ENCODE results near the gene TTLL10. TPM values are rescaled to one million over a fixed set of nuclear protein-coding genes. Genes with fewer than 3 reads are reported as not detected.

Gene TTLL10
- total and polyA plus RNA-seq, 2 experiments from 2014 or later: not detected

GRCh38 chr1:1168451-1169411, 4.9 kb upstream of the TTLL10 start:
- no peak overlapping the region for H3K4me3 ChIP-seq
- in situ Hi-C loops (cut with MboI): no loop called here
- H3K9me3 ChIP-seq (ENCODE audit: low read depth): no peaks in the 10 kb centered on the region
- 43 to 48% methylated on average over 36 of the region's 37 CpGs for WGBS, 2 experiments (ENCODE audit: low coverage in 1 of 2, low lambda C conversion rate in 2 of 2, missing lambda C conversion rate in 2 of 2)
- no peak overlapping the region for H3K9ac ChIP-seq
- peaks cover 23% of the 10 kb centered on the region for H3K27me3 ChIP-seq (replicated peaks; ENCODE audit: insufficient read depth)
- TF ChIP-seq EZH2phosphoT487 (IDR thresholded peaks at IDR 0.05; ENCODE audit: insufficient read depth, low read depth) (no peak), EZH2 (IDR thresholded peaks at IDR 0.05; ENCODE audit: insufficient read depth, poor library complexity, severe bottlenecking) (no peak)
- H3K9me2 ChIP-seq (ENCODE audit: insufficient read depth): no peaks in the 10 kb centered on the region
- no peaks in the 10 kb centered on the region for H3K79me2 ChIP-seq (ENCODE audit: insufficient read depth)
- H2AFZ ChIP-seq: no peak overlapping the region
- H3K36me3 ChIP-seq (ENCODE audit: low read depth): no peaks in the 10 kb centered on the region
- no peak overlapping the region for H3K4me2 ChIP-seq (ENCODE audit: unreplicated experiment)
- H4K20me1 ChIP-seq (ENCODE audit: insufficient read depth): no peaks in the 10 kb centered on the region
- no peak overlapping the region for H3K27ac ChIP-seq
- H3F3A ChIP-seq (ENCODE audit: insufficient read depth): no peaks in the 10 kb centered on the region
- H3K4me1 ChIP-seq (ENCODE audit: insufficient read depth): no peaks in the 10 kb centered on the region
- no peak for DNase-seq

GRCh38 chr1:1169429-1170214, 4.1 kb upstream of the TTLL10 start:
- in situ Hi-C loops (cut with MboI): no loop called here
- H3K4me1 ChIP-seq (ENCODE audit: insufficient read depth): no peaks in the 10 kb centered on the region
- no peak for DNase-seq
- no peaks in the 10 kb centered on the region for H3K9me2 ChIP-seq (ENCODE audit: insufficient read depth)
- H3K9ac ChIP-seq: no peak overlapping the region
- no peak for TF ChIP-seq EZH2phosphoT487 (IDR thresholded peaks at IDR 0.05; ENCODE audit: insufficient read depth, low read depth)
- no peak for TF ChIP-seq EZH2 (IDR thresholded peaks at IDR 0.05; ENCODE audit: insufficient read depth, poor library complexity, severe bottlenecking)
- no peaks in the 10 kb centered on the region for H4K20me1 ChIP-seq (ENCODE audit: insufficient read depth)
- H3K27me3 ChIP-seq (replicated peaks; ENCODE audit: insufficient read depth): peaks cover 21% of the 10 kb centered on the region
- no peaks in the 10 kb centered on the region for H3F3A ChIP-seq (ENCODE audit: insufficient read depth)
- 37 to 47% methylated on average over 29 to 32 of the region's 32 CpGs for WGBS, 2 experiments (ENCODE audit: low coverage in 1 of 2, low lambda C conversion rate in 2 of 2, missing lambda C conversion rate in 2 of 2)
- H3K4me3 ChIP-seq: no peak overlapping the region
- H3K79me2 ChIP-seq (ENCODE audit: insufficient read depth): no peaks in the 10 kb centered on the region
- H3K9me3 ChIP-seq (ENCODE audit: low read depth): no peaks in the 10 kb centered on the region
- no peaks in the 10 kb centered on the region for H3K36me3 ChIP-seq (ENCODE audit: low read depth)
- no peak overlapping the region for H2AFZ ChIP-seq
- H3K27ac ChIP-seq: no peak overlapping the region
- H3K4me2 ChIP-seq (ENCODE audit: unreplicated experiment): no peak overlapping the region

GRCh38 chr1:1170215-1171091, 3.2 kb upstream of the TTLL10 start:
- TF ChIP-seq EZH2phosphoT487 (IDR thresholded peaks at IDR 0.05; ENCODE audit: insufficient read depth, low read depth) (no peak), EZH2 (IDR thresholded peaks at IDR 0.05; ENCODE audit: insufficient read depth, poor library complexity, severe bottlenecking) (no peak)
- Histone ChIP-seq H3K9ac (no peak overlapping the region), H3K36me3 (ENCODE audit: low read depth) (no peaks in the 10 kb centered on the region), H4K20me1 (ENCODE audit: insufficient read depth) (no peaks in the 10 kb centered on the region), H3K4me3 (no peak overlapping the region), H3K79me2 (ENCODE audit: insufficient read depth) (no peaks in the 10 kb centered on the region), H3K4me1 (ENCODE audit: insufficient read depth) (no peaks in the 10 kb centered on the region), H3K27me3 (replicated peaks; ENCODE audit: insufficient read depth) (peaks cover 16% of the 10 kb centered on the region), H3K4me2 (ENCODE audit: unreplicated experiment) (no peak overlapping the region), H2AFZ (no peak overlapping the region), H3K9me2 (ENCODE audit: insufficient read depth) (no peaks in the 10 kb centered on the region), H3F3A (ENCODE audit: insufficient read depth) (no peaks in the 10 kb centered on the region), H3K9me3 (ENCODE audit: low read depth) (no peaks in the 10 kb centered on the region), H3K27ac (no peak overlapping the region)
- DNase-seq: no peak
- 38 to 46% methylated on average over 24 of the region's 26 CpGs for WGBS, 2 experiments (ENCODE audit: low coverage in 1 of 2, low lambda C conversion rate in 2 of 2, missing lambda C conversion rate in 2 of 2)
- in situ Hi-C loops (cut with MboI): no loop called here

- no peaks in the 10 kb centered on the region for H3K79me2 ChIP-seq (ENCODE audit: insufficient read depth)
- H3K9ac ChIP-seq: no peak overlapping the region
- H3K4me3 ChIP-seq: no peak overlapping the region
- H3K4me2 ChIP-seq (ENCODE audit: unreplicated experiment): no peak overlapping the region
- no peak overlapping the region for H2AFZ ChIP-seq
- no peak overlapping the region for H3K27ac ChIP-seq
- no peak for DNase-seq
- WGBS, 2 experiments (ENCODE audit: low coverage in 1 of 2, low lambda C conversion rate in 2 of 2, missing lambda C conversion rate in 2 of 2): 43 to 51% methylated on average over 11 to 12 of the region's 12 CpGs
- in situ Hi-C loops (cut with MboI): no loop called here
- H3K27me3 ChIP-seq (replicated peaks; ENCODE audit: insufficient read depth): peaks cover 15% of the 10 kb centered on the region
- H3K4me1 ChIP-seq (ENCODE audit: insufficient read depth): no peaks in the 10 kb centered on the region
- no peak for TF ChIP-seq EZH2 (IDR thresholded peaks at IDR 0.05; ENCODE audit: insufficient read depth, poor library complexity, severe bottlenecking)
- TF ChIP-seq EZH2phosphoT487 (IDR thresholded peaks at IDR 0.05; ENCODE audit: insufficient read depth, low read depth): no peak
- no peaks in the 10 kb centered on the region for H3K9me2 ChIP-seq (ENCODE audit: insufficient read depth)
- H3K36me3 ChIP-seq (ENCODE audit: low read depth): no peaks in the 10 kb centered on the region
- H3F3A ChIP-seq (ENCODE audit: insufficient read depth): no peaks in the 10 kb centered on the region
- H3K9me3 ChIP-seq (ENCODE audit: low read depth): no peaks in the 10 kb centered on the region
- H4K20me1 ChIP-seq (ENCODE audit: insufficient read depth): no peaks in the 10 kb centered on the region
These were observed 2.5 kb upstream of the TTLL10 start for GRCh38 chr1:1171161-1171545.

Measured in GM23248 (cell line).